ENCODE data around the gene TCTN1. TPM values are rescaled to one million over a fixed set of nuclear protein-coding genes. Genes with fewer than 3 reads are reported as not detected.

Gene TCTN1
- total RNA-seq, 1 donor from 2014 or later = 15.4 TPM

GRCh38 chr12:110686294-110686903 is 72.5 kb downstream of the TCTN1 start:
- no peaks in the 10 kb centered on the region for H3K9me3 Mint-ChIP-seq
- H3K27me3 Mint-ChIP-seq = peaks cover 5% of the 10 kb centered on the region
- H3K36me3 Mint-ChIP-seq (ENCODE audit: low read depth) = peaks cover 42% of the 10 kb centered on the region
- intact Hi-C loops (cut with micrococcal nuclease) = no loop called here
- no peak overlapping the region for H3K27ac Mint-ChIP-seq
- peaks cover 44% of the 10 kb centered on the region for H3K4me1 Mint-ChIP-seq
- DNase-seq = no peak
- peak overlapping the region; percentile 83 for H3K4me3 Mint-ChIP-seq

- H3K36me3 Mint-ChIP-seq (ENCODE audit: low read depth) = peaks cover 34% of the 10 kb centered on the region
These were observed 73.7 kb downstream of the TCTN1 start for GRCh38 chr12:110687396-110688169.

DNA sequence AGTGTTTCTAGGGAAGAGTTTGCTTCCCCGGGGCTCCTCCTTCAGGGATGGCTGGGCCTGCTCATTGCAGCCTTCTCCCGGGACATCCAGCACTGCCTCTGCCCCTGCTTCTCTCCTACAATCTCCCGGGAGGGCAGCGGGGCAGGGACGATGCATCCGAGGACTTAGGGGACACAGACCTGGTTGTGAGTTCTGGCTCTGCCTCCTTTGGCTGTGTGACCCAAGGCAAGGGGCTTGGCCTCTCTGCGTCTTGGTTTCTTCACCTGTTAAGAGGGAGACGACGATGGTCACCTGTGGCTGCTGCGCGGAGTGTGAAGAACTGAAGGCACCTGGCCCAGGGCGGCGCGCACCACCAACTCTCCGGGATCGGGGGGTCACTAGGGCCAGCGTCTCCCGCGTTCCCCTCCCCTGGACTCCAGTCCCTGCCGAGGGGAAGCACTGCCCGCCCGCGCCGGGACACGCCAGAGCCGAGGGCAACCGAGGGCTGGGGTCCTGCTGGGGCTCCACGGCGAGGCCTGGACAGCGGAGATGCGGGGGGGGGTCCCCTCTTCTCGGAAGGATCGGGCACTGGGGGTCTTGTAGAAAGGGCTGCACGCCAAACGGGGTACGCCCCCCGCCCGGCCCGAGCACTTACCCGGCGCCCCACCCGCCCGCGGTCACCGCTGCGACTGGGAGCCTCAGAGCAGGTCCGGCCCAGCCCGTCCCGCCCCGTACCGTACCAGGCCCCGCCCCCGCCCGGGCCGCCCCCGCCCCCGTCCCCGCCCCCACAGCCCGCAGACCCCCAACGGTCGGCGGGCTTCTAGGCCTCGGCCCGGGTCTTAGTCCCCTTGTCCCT is 74.7 kb downstream of the TCTN1 start, which contains the start of gene HVCN1:
HVCN1 (minus strand) TSS at position 670 of the 835 bp plus-strand sequence. CDS start 5,870 bp downstream, outside the sequence.
- intact Hi-C loops (cut with micrococcal nuclease) = loop anchor here (2.0 kb wide), 2 partner anchors 18 to 70 kb away; no protein-coding TSS in a partner anchor
- peaks cover 47% of the 10 kb centered on the region for H3K4me1 Mint-ChIP-seq
- peaks cover 5% of the 10 kb centered on the region for H3K27me3 Mint-ChIP-seq
- no peaks in the 10 kb centered on the region for H3K9me3 Mint-ChIP-seq
- H3K36me3 Mint-ChIP-seq (ENCODE audit: low read depth) = peaks cover 32% of the 10 kb centered on the region
- H3K4me3 Mint-ChIP-seq = peak within 1 kb of the TSS; percentile 86
- H3K27ac Mint-ChIP-seq = peak within 1 kb of the TSS; percentile 96
- peak; percentile 87 for DNase-seq

More at GRCh38 chr12:110687396-110688169, 73.7 kb downstream of the TCTN1 start:
- Mint-ChIP-seq H3K4me3 (peak overlapping the region; percentile 83), H3K27me3 (peaks cover 5% of the 10 kb centered on the region), H3K4me1 (peaks cover 47% of the 10 kb centered on the region), H3K9me3 (no peaks in the 10 kb centered on the region), H3K27ac (peak overlapping the region; percentile 15)
- intact Hi-C loops (cut with micrococcal nuclease) = loop anchor here (2.0 kb wide), 2 partner anchors 17 to 69 kb away; no protein-coding TSS in a partner anchor
- DNase-seq = no peak

- H3K27me3 Mint-ChIP-seq = peaks cover 5% of the 10 kb centered on the region
- DNase-seq = peak; percentile 89
- intact Hi-C loops (cut with micrococcal nuclease) = loop anchor here (2.0 kb wide), 2 partner anchors 19 to 71 kb away; no protein-coding TSS in a partner anchor
- peak overlapping the region; percentile 86 for H3K4me3 Mint-ChIP-seq
- H3K36me3 Mint-ChIP-seq (ENCODE audit: low read depth) = peaks cover 27% of the 10 kb centered on the region
- peaks cover 44% of the 10 kb centered on the region for H3K4me1 Mint-ChIP-seq
- peak overlapping the region; percentile 96 for H3K27ac Mint-ChIP-seq
- no peaks in the 10 kb centered on the region for H3K9me3 Mint-ChIP-seq
These were observed 75.6 kb downstream of the TCTN1 start for GRCh38 chr12:110689281-110690126.

DNA sequence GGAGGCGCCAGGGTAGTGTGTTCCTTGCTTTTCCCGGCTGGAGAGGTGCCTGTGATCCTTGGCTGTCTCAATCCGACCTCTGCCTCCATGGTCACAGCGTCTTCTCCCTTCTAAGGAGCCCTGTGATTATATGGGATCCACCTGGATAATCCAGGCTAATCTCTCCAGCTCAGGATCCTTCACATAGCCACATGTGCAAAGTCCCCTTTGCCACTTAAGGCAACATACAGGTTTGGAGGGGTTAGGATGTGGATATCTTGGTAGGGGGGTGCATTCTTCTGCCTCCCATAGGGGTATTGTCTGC is 76.2 kb downstream of the TCTN1 start:
- Mint-ChIP-seq H3K27ac (peak overlapping the region; percentile 96), H3K27me3 (peaks cover 5% of the 10 kb centered on the region), H3K4me1 (peaks cover 43% of the 10 kb centered on the region), H3K4me3 (peak overlapping the region; percentile 86), H3K9me3 (no peaks in the 10 kb centered on the region), H3K36me3 (ENCODE audit: low read depth) (peaks cover 22% of the 10 kb centered on the region)
- DNase-seq = no peak
- intact Hi-C loops (cut with micrococcal nuclease) = no loop called here

DNA sequence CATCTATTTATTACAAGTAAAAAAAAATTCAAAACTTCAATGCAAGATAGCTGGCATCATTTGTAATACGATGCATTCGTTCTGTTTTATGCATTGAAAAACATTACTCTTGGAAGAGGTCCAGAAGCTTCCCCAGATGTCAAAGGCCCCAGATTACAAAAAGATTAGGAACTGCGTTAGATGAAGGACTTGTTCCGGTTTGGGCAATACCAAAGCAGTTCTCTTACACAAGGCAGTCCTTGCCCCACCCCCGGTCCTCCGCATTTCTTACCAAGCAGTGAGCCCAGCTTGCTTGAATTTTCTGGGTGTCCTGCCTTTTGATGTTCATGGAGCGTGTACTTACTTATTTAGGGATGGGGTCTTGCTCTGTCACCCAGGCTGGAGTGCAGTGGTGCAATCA is 79.8 kb downstream of the TCTN1 start:
- Mint-ChIP-seq H3K4me1 (peaks cover 30% of the 10 kb centered on the region), H3K9me3 (no peaks in the 10 kb centered on the region), H3K27ac (no peak overlapping the region), H3K36me3 (ENCODE audit: low read depth) (no peaks in the 10 kb centered on the region), H3K4me3 (no peak overlapping the region), H3K27me3 (no peaks in the 10 kb centered on the region)
- DNase-seq = no peak
- intact Hi-C loops (cut with micrococcal nuclease) = no loop called here

- intact Hi-C loops (cut with micrococcal nuclease) = no loop called here
- H3K4me3 Mint-ChIP-seq = no peak overlapping the region
- peaks cover 29% of the 10 kb centered on the region for H3K4me1 Mint-ChIP-seq
- H3K27ac Mint-ChIP-seq = no peak overlapping the region
- no peaks in the 10 kb centered on the region for H3K27me3 Mint-ChIP-seq
- H3K9me3 Mint-ChIP-seq = no peaks in the 10 kb centered on the region
- no peaks in the 10 kb centered on the region for H3K36me3 Mint-ChIP-seq (ENCODE audit: low read depth)
- DNase-seq = no peak
These were observed 80.5 kb downstream of the TCTN1 start for GRCh38 chr12:110694330-110694901.

- H3K27ac Mint-ChIP-seq = no peak overlapping the region
- H3K4me3 Mint-ChIP-seq = no peak overlapping the region
- no peaks in the 10 kb centered on the region for H3K9me3 Mint-ChIP-seq
- H3K4me1 Mint-ChIP-seq = peaks cover 16% of the 10 kb centered on the region
- DNase-seq = no peak
- intact Hi-C loops (cut with micrococcal nuclease) = loop anchor here (5.0 kb wide), 1 partner anchor 34 kb away; no protein-coding TSS in a partner anchor
- no peaks in the 10 kb centered on the region for H3K36me3 Mint-ChIP-seq (ENCODE audit: low read depth)
- H3K27me3 Mint-ChIP-seq = no peaks in the 10 kb centered on the region
These were observed 82.4 kb downstream of the TCTN1 start for GRCh38 chr12:110696283-110696682.

GRCh38 chr12:110697236-110697635 is 83.3 kb downstream of the TCTN1 start:
- H3K27me3 Mint-ChIP-seq = no peaks in the 10 kb centered on the region
- H3K27ac Mint-ChIP-seq = no peak overlapping the region
- no peaks in the 10 kb centered on the region for H3K9me3 Mint-ChIP-seq
- no peak overlapping the region for H3K4me3 Mint-ChIP-seq
- intact Hi-C loops (cut with micrococcal nuclease) = loop anchor here (5.0 kb wide), 1 partner anchor 35 kb away; no protein-coding TSS in a partner anchor
- no peak for DNase-seq
- peaks cover 12% of the 10 kb centered on the region for H3K4me1 Mint-ChIP-seq
- H3K36me3 Mint-ChIP-seq (ENCODE audit: low read depth) = no peaks in the 10 kb centered on the region

DNA sequence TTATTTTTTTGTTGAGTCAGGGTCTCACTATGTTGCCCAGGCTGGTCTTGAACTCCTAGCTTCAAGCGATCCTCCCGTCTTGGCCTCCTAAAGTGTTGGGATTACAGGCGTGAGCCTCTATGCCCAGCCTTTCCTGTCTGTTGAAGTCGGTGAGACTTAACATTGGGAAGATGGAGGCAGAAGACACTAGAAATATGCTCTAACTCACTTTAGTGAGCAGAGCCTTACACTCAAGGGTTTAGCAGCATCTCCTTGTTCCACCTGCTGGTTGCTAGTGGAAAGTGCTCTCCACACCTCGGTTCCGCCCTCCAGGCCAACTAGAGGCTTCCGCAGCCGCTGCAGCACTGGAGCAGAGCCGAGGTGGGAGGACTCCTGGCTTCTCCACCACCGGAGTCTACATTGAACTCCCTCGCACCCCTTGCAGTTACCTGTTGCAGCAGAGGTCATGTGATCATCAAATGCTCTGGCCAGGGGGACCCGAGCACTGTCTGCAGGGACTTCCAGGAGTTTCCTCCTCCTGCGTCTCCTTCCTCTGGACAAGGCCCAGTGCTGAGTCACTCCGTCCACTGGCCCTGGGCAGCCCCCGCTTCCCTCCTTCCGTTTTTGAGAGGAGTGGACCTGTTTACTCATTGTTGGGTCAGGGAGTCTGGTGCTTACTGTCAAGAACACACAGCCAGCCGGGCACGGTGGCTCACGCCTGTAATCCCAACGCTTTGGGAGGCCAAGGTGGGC is 84.4 kb downstream of the TCTN1 start:
- H3K27ac Mint-ChIP-seq = peak overlapping the region; percentile 88
- no peaks in the 10 kb centered on the region for H3K36me3 Mint-ChIP-seq (ENCODE audit: low read depth)
- no peak overlapping the region for H3K4me3 Mint-ChIP-seq

More for the DNA sequence above, 84.4 kb downstream of the TCTN1 start:
- intact Hi-C loops (cut with micrococcal nuclease) = loop anchor here (1.0 to 5.0 kb wide), 4 partner anchors 36 to 248 kb away; partner anchors contain the start of gene ARPC3
- Mint-ChIP-seq H3K4me1 (peaks cover 12% of the 10 kb centered on the region), H3K9me3 (no peaks in the 10 kb centered on the region), H3K27me3 (no peaks in the 10 kb centered on the region)
- DNase-seq = peak; percentile 95
